Kidney (tissue), 14 donors: ENCODE measurements around the gene ZC3H7A. TPM values are rescaled to one million over a fixed set of nuclear protein-coding genes. Genes with fewer than 3 reads are reported as not detected.

Experiments used
- DNase-seq, 5 donors: peaks; one replicate each; pipeline ENCODE4 v3.0.0-alpha.2; 2013 to 2020
- FAIRE-seq: peaks from 2 replicates; lab custom pipeline; 2012; peaks lifted over from hg19 to GRCh38; lab: Jason Lieb, UNC
- H3K27ac ChIP-seq, 2 donors: one replicate each; pipeline ENCODE4 v1.7.0; 2013; ENCODE audit warnings: low read depth in 2 of 2, low read length in 2 of 2, inconsistent platforms in 1 of 2
- H3K27me3 ChIP-seq: one replicate; pipeline ENCODE4 v1.7.1; 2013; ENCODE audit warnings: low read length, inconsistent platforms; ENCODE audit not compliant: control insufficient read depth, insufficient read depth
- H3K36me3 ChIP-seq, 3 donors: one replicate each; pipeline versions ENCODE4 v1.7.0 to v1.7.1; 2013; ENCODE audit warnings: low read length in 3 of 3, control low read depth in 1 of 3, inconsistent platforms in 1 of 3; ENCODE audit not compliant: insufficient read depth in 3 of 3, control insufficient read depth in 2 of 3
- H3K4me1 ChIP-seq, 3 donors: one replicate each; pipeline versions ENCODE4 v1.7.0 to v1.7.1; 2013; ENCODE audit warnings: low read length in 3 of 3, inconsistent platforms in 1 of 3, low read depth in 1 of 3; ENCODE audit not compliant: control insufficient read depth in 2 of 3, insufficient read depth in 2 of 3
- H3K4me3 ChIP-seq, 3 donors: one replicate each; pipeline versions ENCODE4 v1.7.0 to v1.8.1; 2013; ENCODE audit warnings: low read length in 3 of 3, control low read depth in 1 of 3, inconsistent platforms in 1 of 3
- H3K9ac ChIP-seq, 3 donors: one replicate each; pipeline versions ENCODE4 v1.7.0 to v1.7.1; 2013; ENCODE audit warnings: low read length in 3 of 3, control low read depth in 1 of 3, inconsistent platforms in 1 of 3
- H3K9me3 ChIP-seq, 3 donors: one replicate each; pipeline versions ENCODE4 v1.7.0 to v1.7.1; 2013; ENCODE audit warnings: low read length in 3 of 3, control low read depth in 1 of 3, inconsistent platforms in 1 of 3; ENCODE audit not compliant: control insufficient read depth in 2 of 3, insufficient read depth in 1 of 3
- CTCF ChIP-seq: IDR thresholded peaks from 3 replicates; pipeline ENCODE4 v1.5.1; 2012; ENCODE audit warnings: mild to moderate bottlenecking, moderate library complexity, borderline replicate concordance; ENCODE audit not compliant: insufficient read depth; ENCODE audit errors: extremely low read depth
- intact Hi-C: fragments of 100-400 bp; cut with DNase I; formaldehyde crosslinking; loops from one replicate; pipeline ENCODE4 v1.11.1; 2022
- polyA plus RNA-seq: library from polyadenylated mRNA; stranded (reverse); fragments of 350-450 nt; fragmentation: Illumina TruSeq; extraction: RNeasy Lipid Tissue Mini Kit (QIAGEN cat#74804); gene quantifications from one replicate; pipeline ENCODE4 v1.2.3, GENCODE V29; 2014; ENCODE audit warnings: low read depth, low replicate concordance; ENCODE audit not compliant: insufficient read depth
- total RNA-seq: library from RNA; stranded (reverse); fragmentation: NEBNext Ultra II Directional; extraction: Animal tissue kit (Norgen Biotek cat#: 25700); gene quantifications from one replicate; pipeline ENCODE4 v1.2.1, GENCODE V29; 2021
- donor health status: control.
- donor health status: control.
- donor health status: control.
- donor health status: control.
- donor health status: control.
- donor health status: DM: yes; HTN: yes; CAD: no.
- donor health status: Normal renal cell carcinoma (clear cell type).

ZC3H7A gene
- total and polyA plus RNA-seq, 2 donors from 2014 or later, result 23.8 to 59.5 TPM

GRCh38 chr16:11806721-11807120, 9.7 kb upstream of the ZC3H7A start:
- intact Hi-C loops, result no loop called here
- Histone ChIP-seq H3K4me3 (no peak overlapping the region), H3K9me3 (no peaks in the 10 kb centered on the region), H3K27me3 (no peaks in the 10 kb centered on the region), H3K27ac (no peak overlapping the region), H3K36me3 (no peaks in the 10 kb centered on the region), H3K9ac (no peak overlapping the region), H3K4me1 (no peaks in the 10 kb centered on the region)
- FAIRE-seq (no peak), DNase-seq (peak in 1 of 5 donors; percentile 21)
- TF ChIP-seq CTCF, result no peak

GRCh38 chr16:11805556-11805955, 8.5 kb upstream of the ZC3H7A start:
- no peaks in the 10 kb centered on the region for H3K4me1 ChIP-seq
- FAIRE-seq (no peak), DNase-seq (no peak)
- H3K27me3 ChIP-seq, result no peaks in the 10 kb centered on the region
- no peaks in the 10 kb centered on the region for H3K9me3 ChIP-seq
- intact Hi-C loops, result no loop called here
- H3K9ac ChIP-seq, result no peak overlapping the region
- no peak for TF ChIP-seq CTCF
- H3K36me3 ChIP-seq, result no peaks in the 10 kb centered on the region
- no peak overlapping the region for H3K27ac ChIP-seq
- H3K4me3 ChIP-seq, result no peak overlapping the region

- TF ChIP-seq CTCF, result no peak
- H3K9ac ChIP-seq, result no peak overlapping the region
- peak in 1 of 5 donors; percentile 16 for DNase-seq
- FAIRE-seq, result no peak
- intact Hi-C loops, result no loop called here
- no peaks in the 10 kb centered on the region for H3K27me3 ChIP-seq
- H3K27ac ChIP-seq, result no peak overlapping the region
- H3K36me3 ChIP-seq, result no peaks in the 10 kb centered on the region
- no peak overlapping the region for H3K4me3 ChIP-seq
- no peaks in the 10 kb centered on the region for H3K9me3 ChIP-seq
- peaks cover 0 to 12% (median 10%) of the 10 kb centered on the region in 3 donors for H3K4me1 ChIP-seq
Measured at GRCh38 chr16:11801481-11802021, 4.5 kb upstream of the ZC3H7A start.

DNA sequence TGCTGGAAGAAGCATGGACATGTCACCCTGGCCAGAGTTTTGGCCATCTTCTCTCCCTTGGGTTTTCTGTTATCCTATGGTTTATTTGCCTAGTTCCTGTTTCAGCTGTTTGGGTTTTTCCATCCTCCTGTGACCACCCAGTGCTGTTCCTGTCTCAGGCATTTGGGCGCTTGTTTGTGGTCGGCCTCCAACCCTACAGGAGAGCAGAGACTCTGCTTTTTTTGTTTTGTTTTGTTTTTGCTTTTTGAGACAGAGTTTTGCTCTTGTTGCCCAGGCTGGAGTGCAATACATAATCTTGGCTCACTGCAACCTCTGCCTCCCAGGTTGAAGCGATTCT, 3.3 kb upstream of the ZC3H7A start:
- no peaks in the 10 kb centered on the region for H3K36me3 ChIP-seq
- peaks cover 0 to 13% (median 12%) of the 10 kb centered on the region in 3 donors for H3K4me1 ChIP-seq
- DNase-seq (no peak), FAIRE-seq (no peak)
- no peak for TF ChIP-seq CTCF
- no peak overlapping the region for H3K9ac ChIP-seq
- no peak overlapping the region for H3K27ac ChIP-seq
- intact Hi-C loops, result no loop called here
- H3K9me3 ChIP-seq, result no peaks in the 10 kb centered on the region
- no peak overlapping the region for H3K4me3 ChIP-seq
- H3K27me3 ChIP-seq, result no peaks in the 10 kb centered on the region
